ENCODE results near the gene TBX19.

GRCh38 chr1:168362991-168363390 lies 82.3 kb downstream of the TBX19 start:
- TF ChIP-seq EP300 (IDR thresholded peaks at IDR 0.05; ENCODE audit: borderline replicate concordance) (no peak), TCF12 (IDR thresholded peaks at IDR 0.05; ENCODE audit: low read depth) (no peak), MAX (IDR thresholded peaks at IDR 0.05) (no peak), YY1 (IDR thresholded peaks at IDR 0.05; ENCODE audit: low read depth) (no peak), USF1 (IDR thresholded peaks at IDR 0.05) (no peak)
